ENCODE results near the gene WDR93.

GRCh38 chr15:89693091-89693490 lies 2.5 kb downstream of the WDR93 start:
- TF ChIP-seq CTCF (IDR thresholded peaks at IDR 0.05; ENCODE audit: low read depth, low read length, poor library complexity, severe bottlenecking) (no peak), EZH2phosphoT487 (IDR thresholded peaks at IDR 0.05; ENCODE audit: borderline replicate concordance, low read length) (no peak)
